HAP-1 (cell line): Measurements from ENCODE around the gene ANKRD11.
"Not testable (repeated sequence)": the region's sequence is repeated elsewhere in the genome, so short reads cannot be mapped to it uniquely, and the experiment has no call there.

Source experiments
- DNase-seq, 2 experiments: peaks; one replicate each; pipeline ENCODE4 v3.0.0-alpha.2; 2016 to 2020; ENCODE audit warnings: low spot score in 2 of 2
- H3K27me3 ChIP-seq: fragments of 250-450 bp; sonication (Bioruptor Pico); 2 replicates; pipeline ENCODE4 v1.5.1; 2020; ENCODE audit warnings: low read depth, mild to moderate bottlenecking, moderate library complexity
- H3K36me3 ChIP-seq: fragments of 250-450 bp; sonication (Bioruptor Pico); replicated peaks from 2 replicates; pipeline ENCODE4 v1.5.1; 2020; ENCODE audit warnings: mild to moderate bottlenecking
- H3K4me1 ChIP-seq: fragments of 250-450 bp; sonication (Bioruptor Pico); 2 replicates; pipeline ENCODE4 v1.5.1; 2020; ENCODE audit warnings: mild to moderate bottlenecking
- H3K4me3 ChIP-seq: fragments of 250-450 bp; sonication (Bioruptor Pico); 2 replicates; pipeline ENCODE4 v1.5.1; 2020; ENCODE audit warnings: mild to moderate bottlenecking, moderate library complexity
- H3K9me3 ChIP-seq: fragments of 250-450 bp; sonication (Bioruptor Pico); 2 replicates; pipeline ENCODE4 v1.5.1; 2020; ENCODE audit warnings: mild to moderate bottlenecking, moderate library complexity
- in situ Hi-C: fragments of 300-500 bp; cut with MboI; formaldehyde crosslinking; loops from 3 replicates; pipeline ENCODE4 v1.14.3; 2020; ENCODE audit warnings: low sequenced_read_pairs, inconsistent platforms, mixed read lengths

The ANKRD11 gene

GRCh38 chr16:89253548-89254287 is 236.6 kb downstream of the ANKRD11 start:
- Histone ChIP-seq H3K36me3 (no peaks in the 10 kb centered on the region), H3K27me3 (no peaks in the 10 kb centered on the region), H3K4me3 (no peak overlapping the region), H3K4me1 (no peaks in the 10 kb centered on the region), H3K9me3 (peaks cover 3% of the 10 kb centered on the region; the same call in 1 of the 2 replicates)
- in situ Hi-C loops: loop anchor here (25.0 kb wide), 1 partner anchor 109 kb away; no protein-coding TSS in a partner anchor
- DNase-seq: no peak

DNA sequence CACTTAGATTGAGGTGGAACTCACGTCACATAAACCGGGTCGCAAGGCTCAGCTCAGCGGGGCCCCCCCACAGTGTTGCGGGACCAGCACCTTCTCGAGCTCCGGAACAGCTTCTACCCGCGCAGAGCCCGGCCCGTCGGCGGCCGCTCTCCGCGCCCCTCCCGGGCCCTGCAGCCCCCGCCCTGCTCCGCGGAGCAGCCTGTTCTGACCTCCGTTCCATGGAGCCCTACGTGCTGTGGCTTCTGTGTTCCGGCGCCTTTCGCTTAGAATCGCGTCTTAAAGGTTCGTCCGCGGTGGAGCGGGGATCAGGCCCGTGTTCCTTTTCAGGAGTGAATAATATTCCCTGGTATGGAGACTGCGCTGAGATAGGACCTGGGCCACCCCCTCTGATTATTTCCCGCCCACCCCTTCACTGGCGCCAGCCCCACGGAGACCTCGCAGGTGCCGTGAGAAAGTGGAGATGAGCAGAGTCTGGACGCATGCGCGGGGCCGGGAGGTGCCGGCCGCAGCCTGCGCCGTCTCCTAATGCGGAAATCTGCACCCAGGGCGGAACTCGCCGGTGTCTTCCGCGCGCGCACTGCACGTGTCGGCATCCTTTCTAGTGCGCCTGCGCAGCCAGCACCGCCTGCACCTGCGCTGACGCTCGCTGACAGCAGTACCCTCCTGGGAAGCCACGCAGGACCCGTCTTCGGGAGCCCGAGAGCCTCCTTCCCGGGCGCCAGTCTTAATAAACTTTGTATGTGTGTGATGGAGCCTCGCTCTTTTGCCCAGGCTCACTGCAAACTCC is 242.0 kb downstream of the ANKRD11 start:
- H3K36me3 ChIP-seq: no peaks in the 10 kb centered on the region
- in situ Hi-C loops: no loop called here
- DNase-seq: no peak
- H3K9me3 ChIP-seq: peaks cover 3% of the 10 kb centered on the region; the same call in 1 of the 2 replicates
- H3K4me3 ChIP-seq: peak overlapping the region; percentile 37
- H3K27me3 ChIP-seq: no peaks in the 10 kb centered on the region
- H3K4me1 ChIP-seq: no peaks in the 10 kb centered on the region

DNA sequence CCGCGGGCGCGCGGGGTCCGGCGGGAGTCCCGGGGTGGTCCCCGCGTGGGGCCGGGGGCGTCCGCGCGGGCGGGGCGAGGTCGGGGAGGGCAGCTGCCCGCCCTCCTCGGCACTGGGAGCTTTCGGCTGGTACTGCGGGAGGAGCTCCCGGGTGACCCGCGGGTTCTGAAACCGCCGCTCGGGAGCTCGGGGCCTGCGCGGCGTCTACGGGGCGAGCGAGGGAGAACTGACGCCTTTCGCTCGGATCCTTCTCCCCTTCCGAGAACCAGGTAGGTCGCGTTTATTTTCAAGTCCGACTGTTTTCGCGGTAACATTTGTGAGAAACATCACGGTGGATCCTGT is 242.7 kb downstream of the ANKRD11 start:
- peak overlapping the region; percentile 37 for H3K4me3 ChIP-seq
- H3K9me3 ChIP-seq, H3K36me3 ChIP-seq, H3K27me3 ChIP-seq, DNase-seq, H3K4me1 ChIP-seq, in situ Hi-C loops: not testable (repeated sequence)

- in situ Hi-C loops: no loop called here
Observed at GRCh38 chr16:89246903-89247733, 243.2 kb downstream of the ANKRD11 start.

GRCh38 chr16:89246383-89246902 is 243.9 kb downstream of the ANKRD11 start:
- in situ Hi-C loops: no loop called here
- no peak for DNase-seq

More at GRCh38 chr16:89246903-89247733, 243.2 kb downstream of the ANKRD11 start:
- peak; percentile 78 to 95 for DNase-seq
- H3K36me3 ChIP-seq: no peaks in the 10 kb centered on the region
- no peaks in the 10 kb centered on the region for H3K27me3 ChIP-seq
- no peaks in the 10 kb centered on the region for H3K4me1 ChIP-seq
- peaks cover 3% of the 10 kb centered on the region; the same call in 1 of the 2 replicates for H3K9me3 ChIP-seq
- H3K4me3 ChIP-seq: peak overlapping the region; percentile 37

GRCh38 chr16:89244754-89245153 is 245.6 kb downstream of the ANKRD11 start:
- Histone ChIP-seq H3K36me3 (0 out of 2 replicates have a peak, but pooled peaks cover 3% of the 10 kb centered on the region), H3K9me3 (peaks cover 3% of the 10 kb centered on the region), H3K27me3 (no peaks in the 10 kb centered on the region), H3K4me1 (peaks cover 3% of the 10 kb centered on the region), H3K4me3 (no peak overlapping the region)
- no peak for DNase-seq
- in situ Hi-C loops: no loop called here

More at GRCh38 chr16:89246383-89246902, 243.9 kb downstream of the ANKRD11 start:
- no peaks in the 10 kb centered on the region for H3K36me3 ChIP-seq
- H3K4me3 ChIP-seq: peak overlapping the region; percentile 37
- H3K9me3 ChIP-seq: peaks cover 3% of the 10 kb centered on the region; the same call in 1 of the 2 replicates
- H3K4me1 ChIP-seq: no peaks in the 10 kb centered on the region
- no peaks in the 10 kb centered on the region for H3K27me3 ChIP-seq

DNA sequence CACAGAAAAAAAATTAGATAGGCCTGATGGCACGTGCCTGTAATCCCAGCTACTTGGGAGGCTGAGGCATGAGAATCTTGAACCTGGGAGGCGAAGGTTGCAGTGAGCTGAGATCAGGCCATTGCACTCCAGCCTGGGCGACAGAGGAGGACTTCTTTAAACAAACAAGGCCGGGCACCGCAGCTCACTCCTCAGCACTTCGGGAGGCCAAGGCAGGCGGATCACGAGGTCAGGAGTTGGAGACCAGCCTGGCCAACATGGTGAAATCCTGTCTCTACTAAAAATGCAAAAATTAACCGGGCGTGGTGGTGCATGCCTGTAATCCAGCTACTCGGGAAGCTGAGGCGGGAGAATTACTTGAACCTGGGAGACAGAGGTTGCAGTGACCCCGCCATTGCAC is 246.1 kb downstream of the ANKRD11 start:
- H3K4me1 ChIP-seq, H3K4me3 ChIP-seq, in situ Hi-C loops, H3K36me3 ChIP-seq, H3K27me3 ChIP-seq, H3K9me3 ChIP-seq, DNase-seq: not testable (repeated sequence)

- Histone ChIP-seq H3K36me3 (0 out of 2 replicates have a peak, but pooled peaks cover 3% of the 10 kb centered on the region), H3K9me3 (peaks cover 3% of the 10 kb centered on the region), H3K4me3 (no peak overlapping the region), H3K27me3 (no peaks in the 10 kb centered on the region), H3K4me1 (peaks cover 3% of the 10 kb centered on the region)
- DNase-seq: no peak
- in situ Hi-C loops: no loop called here
Observed at GRCh38 chr16:89243664-89244063, 246.7 kb downstream of the ANKRD11 start.

GRCh38 chr16:89242795-89243200 is 247.6 kb downstream of the ANKRD11 start:
- Histone ChIP-seq H3K4me3 (no peak overlapping the region), H3K27me3 (no peaks in the 10 kb centered on the region), H3K36me3 (0 out of 2 replicates have a peak, but pooled peaks cover 3% of the 10 kb centered on the region), H3K4me1 (peaks cover 3% of the 10 kb centered on the region), H3K9me3 (peaks cover 3% of the 10 kb centered on the region)
- DNase-seq: no peak
- in situ Hi-C loops: no loop called here

- in situ Hi-C loops: no loop called here
- peak overlapping the region; percentile 83 for H3K4me3 ChIP-seq
- H3K27me3 ChIP-seq: no peaks in the 10 kb centered on the region
- H3K36me3 ChIP-seq: 0 out of 2 replicates have a peak, but pooled peaks cover 3% of the 10 kb centered on the region
- peaks cover 3% of the 10 kb centered on the region for H3K9me3 ChIP-seq
- peak; percentile 62 to 82 for DNase-seq
- peaks cover 3% of the 10 kb centered on the region for H3K4me1 ChIP-seq
Observed at GRCh38 chr16:89241187-89242007, 249.0 kb downstream of the ANKRD11 start.

GRCh38 chr16:89237733-89238132 is 252.6 kb downstream of the ANKRD11 start:
- H3K4me1 ChIP-seq: peaks cover 3% of the 10 kb centered on the region
- 0 out of 2 replicates have a peak, but pooled peaks cover 3% of the 10 kb centered on the region for H3K36me3 ChIP-seq
- in situ Hi-C loops: no loop called here
- no peaks in the 10 kb centered on the region for H3K27me3 ChIP-seq
- no peak for DNase-seq
- peaks cover 3% of the 10 kb centered on the region for H3K9me3 ChIP-seq
- H3K4me3 ChIP-seq: no peak overlapping the region

- H3K9me3 ChIP-seq: no peaks in the 10 kb centered on the region
- DNase-seq: no peak
- in situ Hi-C loops: no loop called here
- no peak overlapping the region for H3K4me3 ChIP-seq
- H3K36me3 ChIP-seq: peaks cover 3% of the 10 kb centered on the region; the same call in 1 of the 2 replicates
- H3K27me3 ChIP-seq: no peaks in the 10 kb centered on the region
- H3K4me1 ChIP-seq: no peaks in the 10 kb centered on the region
Observed at GRCh38 chr16:89233678-89234490, 256.5 kb downstream of the ANKRD11 start.
